Astrocyte of the hippocampus (primary cell): ENCODE measurements around the gene SOX6.
A peak's percentile ranks its signal among the peaks of the same experiment; 100 is the strongest.

Experiments
- DNase-seq: peaks from one replicate; pipeline ENCODE4 v3.0.0; 2011; ENCODE audit warnings: low read depth, low spot score

SOX6 gene

GRCh38 chr11:16364254-16364653 is 7.9 kb upstream of the SOX6 start:
- no peak for DNase-seq

GRCh38 chr11:16363706-16364105 is 7.4 kb upstream of the SOX6 start:
- DNase-seq = no peak

- no peak for DNase-seq
Measured at GRCh38 chr11:16361108-16361865, 4.9 kb upstream of the SOX6 start.

GRCh38 chr11:16359369-16359768 is 3.0 kb upstream of the SOX6 start:
- DNase-seq = no peak

- DNase-seq = no peak
Measured at GRCh38 chr11:16358726-16359125, 2.4 kb upstream of the SOX6 start.

GRCh38 chr11:16357775-16358174 is 1.4 kb upstream of the SOX6 start:
- no peak for DNase-seq

- DNase-seq = peak; percentile 77
Measured at GRCh38 chr11:16356761-16357393, 531 bp upstream of the SOX6 start.

- no peak for DNase-seq
Measured at GRCh38 chr11:16352707-16353106, 3.6 kb downstream of the SOX6 start.

- no peak for DNase-seq
Measured at GRCh38 chr11:16350125-16350524, 6.2 kb downstream of the SOX6 start.

GRCh38 chr11:16347928-16348685 is 8.2 kb downstream of the SOX6 start:
- DNase-seq = peak; percentile 7

- DNase-seq = peak; percentile 27
Measured at GRCh38 chr11:16346975-16347374, 9.4 kb downstream of the SOX6 start.

GRCh38 chr11:16341853-16342252 is 14.5 kb downstream of the SOX6 start:
- no peak for DNase-seq

- DNase-seq = no peak
Measured at GRCh38 chr11:16338393-16338792, 18.0 kb downstream of the SOX6 start.

- DNase-seq = no peak
Measured at GRCh38 chr11:16337421-16338213, 18.7 kb downstream of the SOX6 start.

GRCh38 chr11:16336721-16337120 is 19.6 kb downstream of the SOX6 start:
- no peak for DNase-seq

- DNase-seq = no peak
Measured at GRCh38 chr11:16336204-16336603, 20.1 kb downstream of the SOX6 start.

- DNase-seq = no peak
Measured at GRCh38 chr11:16335236-16335962, 20.9 kb downstream of the SOX6 start.

GRCh38 chr11:16326679-16327297 is 29.6 kb downstream of the SOX6 start:
- no peak for DNase-seq

- no peak for DNase-seq
Measured at GRCh38 chr11:16322190-16322589, 34.2 kb downstream of the SOX6 start.

- peak; percentile 7 for DNase-seq
Measured at GRCh38 chr11:16321148-16321547, 35.2 kb downstream of the SOX6 start.

GRCh38 chr11:16318320-16318719 is 38.0 kb downstream of the SOX6 start:
- DNase-seq = no peak
